PC-9 (cell line): ENCODE results near the gene SCD5.

Source experiments
- EZH2 ChIP-seq: fragments of 200-600 bp; sonication (generic); IDR thresholded peaks from 2 replicates; pipeline ENCODE4 v1.8.0; 2017; ENCODE audit warnings: antibody characterized with exemption, low read depth
- TF ChIP-seq, protein P1 (sequence below): fragments of 200-600 bp; sonication (generic); conservative IDR thresholded peaks from 2 replicates; pipeline ENCODE4 v1.6.1; 2017; ENCODE audit warnings: mixed run types, antibody characterized with exemption, mild to moderate bottlenecking, moderate library complexity

- TF ChIP-seq, protein P1, sequence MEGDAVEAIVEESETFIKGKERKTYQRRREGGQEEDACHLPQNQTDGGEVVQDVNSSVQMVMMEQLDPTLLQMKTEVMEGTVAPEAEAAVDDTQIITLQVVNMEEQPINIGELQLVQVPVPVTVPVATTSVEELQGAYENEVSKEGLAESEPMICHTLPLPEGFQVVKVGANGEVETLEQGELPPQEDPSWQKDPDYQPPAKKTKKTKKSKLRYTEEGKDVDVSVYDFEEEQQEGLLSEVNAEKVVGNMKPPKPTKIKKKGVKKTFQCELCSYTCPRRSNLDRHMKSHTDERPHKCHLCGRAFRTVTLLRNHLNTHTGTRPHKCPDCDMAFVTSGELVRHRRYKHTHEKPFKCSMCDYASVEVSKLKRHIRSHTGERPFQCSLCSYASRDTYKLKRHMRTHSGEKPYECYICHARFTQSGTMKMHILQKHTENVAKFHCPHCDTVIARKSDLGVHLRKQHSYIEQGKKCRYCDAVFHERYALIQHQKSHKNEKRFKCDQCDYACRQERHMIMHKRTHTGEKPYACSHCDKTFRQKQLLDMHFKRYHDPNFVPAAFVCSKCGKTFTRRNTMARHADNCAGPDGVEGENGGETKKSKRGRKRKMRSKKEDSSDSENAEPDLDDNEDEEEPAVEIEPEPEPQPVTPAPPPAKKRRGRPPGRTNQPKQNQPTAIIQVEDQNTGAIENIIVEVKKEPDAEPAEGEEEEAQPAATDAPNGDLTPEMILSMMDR, result no peak
- no peak for TF ChIP-seq EZH2
Observed at GRCh38 chr4:82604522-82604921, 194.1 kb downstream of the SCD5 start.
